ENCODE data around the gene XXYLT1.

Gene XXYLT1

DNA sequence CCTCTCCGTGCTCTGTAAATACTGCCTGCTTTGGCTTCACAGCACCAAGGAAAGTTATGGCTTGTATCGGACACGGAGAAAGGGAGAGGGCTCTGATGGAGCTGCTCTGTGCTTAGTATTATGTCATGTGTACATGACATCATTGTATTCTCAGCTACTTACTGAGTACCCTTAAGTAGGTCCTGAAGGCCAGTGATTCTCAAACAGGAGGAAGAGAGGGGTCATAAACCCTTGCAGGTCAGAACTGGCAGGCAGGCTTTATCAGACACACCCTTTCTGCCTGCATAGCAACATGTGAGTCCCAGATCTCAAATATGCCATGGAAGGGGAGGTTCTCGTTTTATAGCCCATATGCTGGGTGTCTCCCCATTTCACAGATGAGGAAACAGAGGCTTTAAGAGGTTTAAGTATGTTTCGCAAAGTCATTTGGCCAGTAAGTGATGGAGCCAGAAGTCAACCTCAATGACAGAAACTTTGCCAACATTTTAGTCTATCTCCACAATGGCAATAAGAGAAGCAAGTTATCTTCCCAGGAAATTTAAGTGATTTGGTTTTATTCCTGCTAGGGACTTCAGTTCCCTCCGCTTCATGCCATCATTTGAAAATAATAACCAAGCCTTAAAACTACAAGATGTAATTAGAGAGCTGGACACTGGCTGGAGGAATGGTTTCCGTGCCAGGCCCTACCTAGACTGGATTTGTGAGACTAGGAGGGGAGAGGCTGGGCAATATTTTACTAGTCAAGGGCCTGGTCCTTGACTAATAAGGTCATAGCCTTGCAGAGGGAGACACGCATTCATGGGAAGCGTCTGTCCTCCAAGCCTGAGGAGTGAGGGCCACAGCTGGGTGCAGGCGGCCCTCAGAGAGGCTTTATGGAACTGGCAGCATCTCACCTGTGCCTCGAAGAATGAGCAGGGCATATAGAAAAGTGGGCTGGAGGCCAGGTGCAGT lies 133.0 kb downstream of the XXYLT1 start:
- Histone ChIP-seq H3K36me3 (ENCODE audit: insufficient read depth, low read length) (peaks cover 2% of the 10 kb centered on the region), H3K27me3 (ENCODE audit: control insufficient read depth, insufficient read depth, low read length) (no peaks in the 10 kb centered on the region), H3K4me3 (ENCODE audit: low read length) (no peak overlapping the region), H3K4me2 (ENCODE audit: low read length) (no peak overlapping the region), H3K9me3 (replicated peaks; ENCODE audit: low read length) (no peaks in the 10 kb centered on the region), H3K9ac (ENCODE audit: low read depth, low read length) (no peak overlapping the region), H3K4me1 (ENCODE audit: control insufficient read depth, insufficient read depth, low read length) (no peaks in the 10 kb centered on the region)

DNA sequence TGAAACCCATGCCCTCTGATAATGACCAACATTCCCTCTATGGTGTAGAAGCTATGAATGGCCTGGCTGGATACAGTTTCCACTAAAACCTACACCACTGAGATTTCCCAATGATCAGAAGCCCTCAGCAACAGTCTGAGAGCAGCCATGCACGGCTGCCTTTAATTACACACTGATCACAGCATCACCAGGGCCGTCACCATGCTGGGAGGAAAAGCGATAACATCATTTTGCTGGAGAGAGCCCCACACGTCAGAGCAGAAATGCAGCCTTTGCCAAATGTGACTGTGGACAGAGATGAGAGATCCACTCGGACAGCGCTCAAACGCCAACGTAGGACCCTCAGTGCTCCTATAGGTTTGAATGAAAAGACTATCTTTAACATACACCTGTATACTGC lies 135.0 kb downstream of the XXYLT1 start:
- Histone ChIP-seq H3K4me1 (ENCODE audit: control insufficient read depth, insufficient read depth, low read length) (no peaks in the 10 kb centered on the region), H3K9me3 (replicated peaks; ENCODE audit: low read length) (no peaks in the 10 kb centered on the region), H3K27me3 (ENCODE audit: control insufficient read depth, insufficient read depth, low read length) (no peaks in the 10 kb centered on the region), H3K4me3 (ENCODE audit: low read length) (no peak overlapping the region), H3K9ac (ENCODE audit: low read depth, low read length) (no peak overlapping the region), H3K36me3 (ENCODE audit: insufficient read depth, low read length) (peaks cover 2% of the 10 kb centered on the region), H3K4me2 (ENCODE audit: low read length) (no peak overlapping the region)

DNA sequence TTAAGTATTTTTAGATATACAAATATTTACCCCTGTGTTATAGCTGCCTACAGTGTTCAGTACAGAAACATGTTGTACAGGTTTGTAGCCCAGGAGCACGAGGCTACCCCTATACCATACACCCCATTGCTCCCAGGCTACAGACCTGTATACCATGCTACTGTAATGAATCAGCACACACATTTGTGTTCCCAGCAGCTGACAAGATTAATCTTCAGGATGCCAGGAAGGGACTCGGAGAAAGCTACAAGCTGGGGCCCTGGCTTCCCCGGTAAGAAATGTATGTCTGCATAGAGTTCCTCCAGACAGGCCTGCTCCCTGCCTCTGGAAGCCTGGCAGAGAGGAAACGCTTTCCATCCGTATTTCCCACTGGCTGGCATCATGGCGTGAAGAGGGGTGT lies 136.5 kb downstream of the XXYLT1 start:
- no peaks in the 10 kb centered on the region for H3K9me3 ChIP-seq (replicated peaks; ENCODE audit: low read length)
- peaks cover 8% of the 10 kb centered on the region for H3K4me1 ChIP-seq (ENCODE audit: control insufficient read depth, insufficient read depth, low read length)
- no peak overlapping the region for H3K9ac ChIP-seq (ENCODE audit: low read depth, low read length)
- no peak overlapping the region for H3K4me2 ChIP-seq (ENCODE audit: low read length)
- H3K36me3 ChIP-seq (ENCODE audit: insufficient read depth, low read length): no peaks in the 10 kb centered on the region
- no peak overlapping the region for H3K4me3 ChIP-seq (ENCODE audit: low read length)
- no peaks in the 10 kb centered on the region for H3K27me3 ChIP-seq (ENCODE audit: control insufficient read depth, insufficient read depth, low read length)

DNA sequence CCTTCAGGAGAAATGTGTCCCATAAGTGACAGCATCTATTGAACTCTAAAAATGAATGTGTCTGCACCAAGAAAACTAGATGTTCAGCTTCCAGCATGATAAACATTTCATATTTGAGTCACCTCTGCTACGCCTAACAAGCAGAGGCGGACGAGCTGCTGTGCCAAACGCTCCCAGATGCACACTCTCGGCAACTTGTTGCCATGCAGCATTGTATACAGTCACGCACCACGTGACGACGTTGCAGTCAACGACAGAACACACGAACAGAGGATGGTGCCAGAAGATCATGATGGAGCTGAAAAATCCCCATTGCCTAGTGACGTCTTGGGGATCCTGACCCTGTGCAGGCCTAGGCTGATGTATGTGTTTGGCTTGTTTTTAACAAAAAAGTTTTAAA lies 137.5 kb downstream of the XXYLT1 start:
- Histone ChIP-seq H3K36me3 (ENCODE audit: insufficient read depth, low read length) (no peaks in the 10 kb centered on the region), H3K27me3 (ENCODE audit: control insufficient read depth, insufficient read depth, low read length) (no peaks in the 10 kb centered on the region), H3K9ac (ENCODE audit: low read depth, low read length) (no peak overlapping the region), H3K4me2 (ENCODE audit: low read length) (no peak overlapping the region), H3K9me3 (replicated peaks; ENCODE audit: low read length) (no peaks in the 10 kb centered on the region), H3K4me1 (ENCODE audit: control insufficient read depth, insufficient read depth, low read length) (peaks cover 18% of the 10 kb centered on the region), H3K4me3 (ENCODE audit: low read length) (no peak overlapping the region)

DNA sequence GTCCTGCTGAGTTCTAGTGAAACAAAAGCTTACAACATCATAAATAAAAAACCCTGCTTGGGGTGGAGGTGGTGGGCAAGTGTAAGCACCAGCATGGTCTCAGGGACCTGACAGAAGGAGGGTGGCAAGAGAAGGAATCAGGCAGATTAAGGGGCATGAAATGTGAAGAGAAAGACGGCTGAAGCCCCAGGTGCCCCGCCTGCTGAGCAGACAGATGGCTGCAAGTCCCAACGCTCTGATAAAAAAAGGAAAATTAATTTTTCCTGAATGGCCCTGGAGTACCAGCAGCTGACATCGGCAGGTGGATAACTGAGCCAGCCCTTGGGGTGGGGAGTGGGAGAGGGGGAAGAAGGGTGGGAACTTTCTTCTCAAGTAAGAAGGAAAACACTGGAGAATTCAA lies 137.9 kb downstream of the XXYLT1 start:
- Histone ChIP-seq H3K36me3 (ENCODE audit: insufficient read depth, low read length) (no peaks in the 10 kb centered on the region), H3K4me1 (ENCODE audit: control insufficient read depth, insufficient read depth, low read length) (peaks cover 19% of the 10 kb centered on the region), H3K27me3 (ENCODE audit: control insufficient read depth, insufficient read depth, low read length) (no peaks in the 10 kb centered on the region), H3K9ac (ENCODE audit: low read depth, low read length) (no peak overlapping the region), H3K9me3 (replicated peaks; ENCODE audit: low read length) (no peaks in the 10 kb centered on the region), H3K4me2 (ENCODE audit: low read length) (no peak overlapping the region), H3K4me3 (ENCODE audit: low read length) (no peak overlapping the region)

DNA sequence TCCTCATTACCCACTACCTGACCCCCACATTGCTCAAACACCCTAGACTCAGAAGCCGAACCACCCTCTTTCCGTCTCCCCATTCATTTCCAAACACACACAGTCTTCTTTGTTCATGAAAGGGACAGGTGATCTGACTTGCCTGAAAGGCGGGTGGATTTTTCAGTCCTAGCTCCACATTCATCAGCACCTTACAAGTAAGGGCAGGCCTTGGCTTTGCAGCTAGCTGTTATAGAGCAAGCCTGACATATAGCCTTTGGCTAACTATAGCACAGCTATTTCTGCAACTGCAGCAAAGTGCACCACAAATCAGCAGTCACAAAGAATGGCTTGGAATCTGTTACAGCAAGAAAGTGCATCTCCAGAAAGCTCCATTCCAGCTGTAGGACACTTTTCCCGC lies 139.8 kb downstream of the XXYLT1 start:
- no peak overlapping the region for H3K9ac ChIP-seq (ENCODE audit: low read depth, low read length)
- no peak overlapping the region for H3K4me3 ChIP-seq (ENCODE audit: low read length)

DNA sequence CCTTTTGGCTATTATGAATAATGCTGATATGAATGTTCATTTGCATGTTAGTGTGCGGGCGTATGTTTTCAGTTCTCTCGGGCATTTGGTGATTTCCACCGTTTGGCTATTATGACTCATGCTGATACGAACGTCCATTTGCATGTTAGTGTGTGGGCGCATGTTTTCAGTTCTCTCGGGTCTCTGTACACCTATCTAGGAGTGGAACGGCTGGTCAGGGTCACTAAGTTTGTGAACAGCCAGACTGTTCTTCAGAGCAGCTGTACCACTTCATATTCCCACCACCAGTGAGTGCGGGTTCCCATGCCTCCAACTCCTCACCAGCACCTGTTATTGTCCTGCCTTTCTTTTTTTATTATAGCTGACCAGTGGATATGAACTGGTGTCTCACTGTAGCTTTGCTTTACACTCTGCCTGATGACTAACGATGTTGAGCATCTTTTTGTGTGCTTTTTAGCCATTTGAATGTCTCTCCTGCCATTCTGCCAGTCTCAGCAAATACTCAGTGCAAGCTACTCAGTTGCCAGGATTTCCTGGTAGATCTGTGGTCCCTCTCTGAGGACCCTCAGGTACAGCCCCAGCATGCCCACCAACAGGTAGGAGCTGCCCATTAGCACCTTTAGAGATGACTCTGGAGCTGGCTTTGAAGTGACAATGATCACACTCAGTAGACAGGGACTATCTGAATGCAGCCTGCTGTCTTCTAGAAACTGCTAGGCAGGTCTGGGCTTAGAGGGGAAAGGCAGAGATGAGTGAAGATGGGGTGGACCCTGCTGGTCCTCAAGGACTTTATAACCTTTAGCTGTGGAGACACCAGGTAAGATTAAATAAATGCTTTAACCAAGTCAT lies 141.1 kb downstream of the XXYLT1 start:
- Histone ChIP-seq H3K27me3 (ENCODE audit: control insufficient read depth, insufficient read depth, low read length) (no peaks in the 10 kb centered on the region), H3K36me3 (ENCODE audit: insufficient read depth, low read length) (no peaks in the 10 kb centered on the region), H3K4me1 (ENCODE audit: control insufficient read depth, insufficient read depth, low read length) (peaks cover 19% of the 10 kb centered on the region), H3K9ac (ENCODE audit: low read depth, low read length) (no peak overlapping the region), H3K4me3 (ENCODE audit: low read length) (no peak overlapping the region), H3K9me3 (replicated peaks; ENCODE audit: low read length) (no peaks in the 10 kb centered on the region), H3K4me2 (ENCODE audit: low read length) (no peak overlapping the region)

More for the DNA sequence above, 139.8 kb downstream of the XXYLT1 start:
- no peak overlapping the region for H3K4me2 ChIP-seq (ENCODE audit: low read length)
- no peaks in the 10 kb centered on the region for H3K36me3 ChIP-seq (ENCODE audit: insufficient read depth, low read length)
- peaks cover 19% of the 10 kb centered on the region for H3K4me1 ChIP-seq (ENCODE audit: control insufficient read depth, insufficient read depth, low read length)
- H3K27me3 ChIP-seq (ENCODE audit: control insufficient read depth, insufficient read depth, low read length): no peaks in the 10 kb centered on the region
- no peaks in the 10 kb centered on the region for H3K9me3 ChIP-seq (replicated peaks; ENCODE audit: low read length)

DNA sequence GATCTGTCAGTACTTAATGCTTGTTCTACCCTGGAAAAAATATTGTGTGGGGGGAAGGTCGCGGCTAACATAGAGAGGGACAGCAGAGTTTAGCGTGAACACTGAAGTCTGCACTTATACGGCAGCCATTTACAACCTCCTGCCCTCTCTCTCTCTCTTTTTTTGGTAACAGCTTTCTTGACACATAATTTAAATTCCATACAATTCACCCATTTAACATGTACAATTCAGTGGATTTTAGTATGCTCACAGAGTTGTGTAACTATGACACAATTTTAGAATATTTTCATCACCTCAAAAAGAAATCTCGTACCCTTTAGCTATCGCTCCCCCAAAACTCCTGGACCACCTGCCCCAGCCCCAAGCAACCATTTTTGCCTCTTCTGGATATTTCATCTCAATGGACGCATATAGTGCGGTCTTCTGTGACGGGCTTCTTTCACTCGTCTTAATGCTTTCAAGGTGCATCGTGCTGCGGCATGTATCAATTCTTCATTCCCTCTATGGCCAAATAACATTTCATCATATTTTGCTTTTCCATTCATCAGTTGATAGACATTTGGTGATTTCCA lies 141.8 kb downstream of the XXYLT1 start:
- Histone ChIP-seq H3K4me1 (ENCODE audit: control insufficient read depth, insufficient read depth, low read length) (peaks cover 19% of the 10 kb centered on the region), H3K4me2 (ENCODE audit: low read length) (no peak overlapping the region), H3K36me3 (ENCODE audit: insufficient read depth, low read length) (no peaks in the 10 kb centered on the region), H3K27me3 (ENCODE audit: control insufficient read depth, insufficient read depth, low read length) (no peaks in the 10 kb centered on the region), H3K9me3 (replicated peaks; ENCODE audit: low read length) (no peaks in the 10 kb centered on the region), H3K9ac (ENCODE audit: low read depth, low read length) (no peak overlapping the region), H3K4me3 (ENCODE audit: low read length) (no peak overlapping the region)

DNA sequence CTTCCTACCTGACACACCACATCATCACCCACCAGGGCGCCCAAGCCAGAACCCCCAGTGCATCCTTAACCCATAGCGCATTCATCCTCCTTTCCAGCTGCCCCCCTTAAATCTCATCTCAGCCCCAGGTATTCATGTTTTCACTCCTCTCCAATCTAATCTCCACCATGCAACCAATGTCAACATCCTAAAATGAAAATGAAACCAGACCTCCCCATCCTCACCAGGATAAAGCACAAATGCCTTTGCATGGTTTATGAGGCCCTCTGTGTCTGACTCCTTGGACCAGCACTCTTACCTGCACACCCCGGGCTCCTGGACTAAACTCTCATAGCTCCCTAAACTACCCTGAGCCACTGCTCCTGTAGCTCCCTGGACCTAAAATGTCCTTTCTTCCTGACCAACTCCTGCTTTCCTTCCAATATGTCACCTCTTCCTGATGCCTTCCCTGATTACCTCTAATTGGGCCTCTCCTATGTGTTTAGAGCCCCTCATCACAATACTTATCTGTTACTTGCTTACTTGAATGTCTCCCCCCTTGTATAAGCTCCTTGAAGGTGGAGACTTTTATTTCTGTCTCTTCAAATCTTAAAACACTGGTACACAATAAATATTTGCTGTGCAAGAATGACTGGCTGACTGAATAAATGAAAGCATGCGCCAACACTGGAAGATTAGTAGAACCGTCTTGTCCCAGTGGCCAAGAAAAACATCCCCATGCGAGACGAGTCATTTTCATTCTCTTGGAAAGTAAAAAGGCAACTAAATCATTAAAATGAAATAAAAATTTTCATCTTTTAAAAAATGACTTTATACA lies 142.5 kb downstream of the XXYLT1 start:
- no peak overlapping the region for H3K9ac ChIP-seq (ENCODE audit: low read depth, low read length)
- H3K4me1 ChIP-seq (ENCODE audit: control insufficient read depth, insufficient read depth, low read length): peaks cover 19% of the 10 kb centered on the region
- H3K4me2 ChIP-seq (ENCODE audit: low read length): no peak overlapping the region
- no peaks in the 10 kb centered on the region for H3K27me3 ChIP-seq (ENCODE audit: control insufficient read depth, insufficient read depth, low read length)
- H3K9me3 ChIP-seq (replicated peaks; ENCODE audit: low read length): no peaks in the 10 kb centered on the region
- no peaks in the 10 kb centered on the region for H3K36me3 ChIP-seq (ENCODE audit: insufficient read depth, low read length)
- no peak overlapping the region for H3K4me3 ChIP-seq (ENCODE audit: low read length)

DNA sequence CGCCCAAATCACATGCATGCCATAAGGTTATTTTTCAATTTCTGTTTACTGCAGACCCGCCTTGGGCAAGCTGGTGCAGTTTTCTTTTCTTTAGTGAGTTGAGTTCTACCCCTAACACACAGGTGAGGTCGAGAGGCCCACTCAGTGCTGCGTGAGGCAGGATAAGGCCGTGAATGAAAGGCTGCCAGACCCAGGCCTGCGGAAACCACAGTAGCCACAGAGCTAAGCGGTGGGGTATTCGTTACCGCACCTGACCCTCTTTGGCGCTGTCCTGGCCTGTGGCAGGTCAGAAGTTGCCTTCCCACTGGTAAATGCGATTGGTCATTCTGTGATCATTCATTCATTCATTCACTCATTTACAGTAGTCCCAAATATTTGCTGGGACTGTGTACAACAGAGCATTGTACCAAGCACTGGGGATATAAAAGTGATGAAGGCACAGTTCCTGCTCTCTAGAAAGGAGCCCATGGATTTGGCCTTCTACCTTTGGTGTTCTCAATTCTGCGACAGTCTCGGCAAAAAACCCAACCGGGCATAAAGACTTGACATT lies 144.8 kb downstream of the XXYLT1 start:
- H3K27me3 ChIP-seq (ENCODE audit: control insufficient read depth, insufficient read depth, low read length): no peaks in the 10 kb centered on the region
- H3K9ac ChIP-seq (ENCODE audit: low read depth, low read length): no peak overlapping the region
- H3K4me3 ChIP-seq (ENCODE audit: low read length): no peak overlapping the region
- H3K36me3 ChIP-seq (ENCODE audit: insufficient read depth, low read length): no peaks in the 10 kb centered on the region
- no peak overlapping the region for H3K4me2 ChIP-seq (ENCODE audit: low read length)
- H3K9me3 ChIP-seq (replicated peaks; ENCODE audit: low read length): no peaks in the 10 kb centered on the region
- H3K4me1 ChIP-seq (ENCODE audit: control insufficient read depth, insufficient read depth, low read length): peaks cover 19% of the 10 kb centered on the region

Data from skeletal muscle satellite cell (primary cell).